ENCODE results near the gene METTL4. TPM values are rescaled to one million over a fixed set of nuclear protein-coding genes. Genes with fewer than 3 reads are reported as not detected.

Gene METTL4
- total and polyA plus RNA-seq, 9 of the 15 experiments (the other 6 are each of a cell fraction or from before 2014, with no cell fraction given), result 7.9 to 32.8 (median 22.1) TPM

GRCh38 chr18:2589345-2590068 is 18.2 kb upstream of the METTL4 start (continued):
- no peak for TF ChIP-seq MGA (IDR thresholded peaks at IDR 0.05)
- TF ChIP-seq CEBPG (CRISPR knock-in tag; IDR thresholded peaks at IDR 0.05), result no peak
- peak; percentile 39 to 56; a peak in 2 of 4 replicates for TF ChIP-seq CEBPG (tag; conservative IDR thresholded peaks at IDR 0.05 in 1 of 2, IDR thresholded peaks at IDR 0.05 in 1 of 2)

Measured in K562 (cell line).